ENCODE results near the gene CDH4. TPM values are rescaled to one million over a fixed set of nuclear protein-coding genes. Genes with fewer than 3 reads are reported as not detected.

The CDH4 gene
- total RNA-seq, 2 donors from 2014 or later, result 0.06 to 0.08 TPM

GRCh38 chr20:61818746-61819573, 566.9 kb downstream of the CDH4 start:
- intact Hi-C loops (cut with DNase I), result no loop called here
- ATAC-seq (no peak), DNase-seq (peak; percentile 14)

DNA sequence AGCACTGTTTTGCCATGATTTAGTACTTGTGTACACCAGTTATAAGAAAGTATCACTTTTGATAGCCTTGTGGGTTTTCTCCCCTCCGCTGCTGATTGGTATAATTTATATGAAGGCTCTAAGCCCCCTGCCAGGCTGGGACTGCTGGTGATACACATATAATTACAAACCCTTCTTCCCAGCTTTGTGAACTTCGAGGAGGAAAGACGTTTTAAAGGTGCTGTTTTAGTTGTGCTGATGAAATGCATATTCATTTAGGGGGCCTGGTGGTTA, 567.4 kb downstream of the CDH4 start:
- DNase-seq (no peak), ATAC-seq (no peak)
- intact Hi-C loops (cut with DNase I), result no loop called here

- intact Hi-C loops (cut with DNase I), result no loop called here
- ATAC-seq, result no peak
- DNase-seq, result peak; percentile 3
Measured at GRCh38 chr20:61819921-61820825, 568.1 kb downstream of the CDH4 start.

DNA sequence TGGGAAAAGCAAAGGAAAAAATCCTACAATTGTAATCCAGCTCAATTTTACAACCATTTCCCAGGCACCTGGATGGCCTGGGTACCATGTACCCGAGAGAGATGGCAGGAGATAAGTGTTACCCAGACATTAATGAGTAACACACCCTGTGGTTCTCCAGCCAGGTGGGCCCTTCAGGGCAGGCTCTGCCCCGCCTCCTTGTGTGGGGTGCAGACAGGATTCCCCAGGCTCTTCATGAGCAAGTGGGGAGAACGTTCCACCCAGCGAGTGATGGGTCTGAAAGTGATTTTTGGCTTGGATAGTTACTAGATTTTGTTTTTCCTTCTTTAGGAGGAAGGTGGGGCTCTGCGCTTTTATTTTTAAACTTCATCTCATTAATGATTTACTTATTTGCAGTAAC, 569.7 kb downstream of the CDH4 start:
- DNase-seq (no peak), ATAC-seq (no peak)
- intact Hi-C loops (cut with DNase I), result no loop called here

DNA sequence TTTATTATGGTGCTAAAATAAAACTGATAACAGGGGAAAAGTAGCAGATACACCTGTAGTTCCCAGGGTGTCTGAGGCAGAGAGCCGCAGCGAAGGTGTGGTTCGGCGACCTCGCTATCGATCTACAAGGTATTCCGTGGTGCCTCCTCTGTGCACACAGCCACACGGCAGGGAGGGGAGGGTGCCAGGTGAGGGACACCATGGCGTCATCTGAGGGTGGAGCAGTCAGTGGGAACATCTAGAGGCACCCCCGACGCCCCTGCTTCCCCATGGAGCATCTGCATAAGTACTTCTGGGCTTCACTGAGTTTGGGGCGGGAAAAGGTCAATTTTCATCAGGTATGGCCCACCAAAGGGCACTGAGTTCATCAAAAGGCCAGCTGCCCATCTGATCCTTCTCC, 570.3 kb downstream of the CDH4 start:
- DNase-seq, result peak; percentile 7
- no peak for ATAC-seq
- intact Hi-C loops (cut with DNase I), result no loop called here

GRCh38 chr20:61823242-61823641, 571.2 kb downstream of the CDH4 start:
- intact Hi-C loops (cut with DNase I), result no loop called here
- ATAC-seq (no peak), DNase-seq (no peak)

- no peak for ATAC-seq
- no peak for DNase-seq
- intact Hi-C loops (cut with DNase I), result no loop called here
Measured at GRCh38 chr20:61828891-61829290, 576.8 kb downstream of the CDH4 start.

GRCh38 chr20:61829526-61829925, 577.5 kb downstream of the CDH4 start:
- DNase-seq (peak; percentile 10), ATAC-seq (no peak)
- intact Hi-C loops (cut with DNase I), result no loop called here

DNA sequence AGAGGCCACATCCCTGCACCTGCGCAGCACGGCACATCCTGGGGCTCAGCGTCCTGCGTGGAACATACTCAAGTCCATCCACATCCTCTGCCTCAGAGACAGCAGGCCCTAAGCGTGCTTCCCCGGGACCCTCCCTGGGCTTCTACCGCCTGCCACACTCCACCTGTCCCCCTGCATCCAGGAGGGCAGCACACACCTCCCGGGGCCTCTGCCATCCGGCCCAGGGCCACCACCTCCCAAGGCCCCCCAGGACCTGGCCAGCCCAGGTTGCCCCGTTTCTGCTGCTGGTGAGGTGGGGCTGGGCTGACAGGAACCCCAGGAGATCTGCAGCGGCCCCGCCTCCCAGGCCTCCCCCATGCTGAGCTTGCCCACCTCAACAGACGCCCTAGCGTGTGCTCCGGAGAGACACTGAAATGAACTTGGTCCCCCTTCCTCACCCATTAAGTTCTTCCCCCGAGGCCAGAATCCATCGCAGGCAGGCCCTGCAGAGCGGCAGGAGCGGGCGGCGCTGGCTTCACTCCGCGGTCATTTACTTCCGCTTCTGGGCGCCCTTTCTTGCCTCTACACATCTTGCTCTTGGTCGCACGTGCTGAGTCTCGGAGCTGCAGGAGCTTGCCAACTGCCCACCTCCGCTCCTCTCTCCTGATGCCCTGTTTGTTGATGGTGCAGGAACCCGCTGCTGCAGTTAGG, 578.3 kb downstream of the CDH4 start:
- intact Hi-C loops (cut with DNase I), result no loop called here
- ATAC-seq, result no peak
- DNase-seq, result no peak

- DNase-seq, result peak; percentile 5
- intact Hi-C loops (cut with DNase I), result no loop called here
- no peak for ATAC-seq
Measured at GRCh38 chr20:61830991-61831390, 578.9 kb downstream of the CDH4 start.

GRCh38 chr20:61832181-61832580, 580.1 kb downstream of the CDH4 start:
- no peak for DNase-seq
- intact Hi-C loops (cut with DNase I), result no loop called here

GRCh38 chr20:61833807-61834610, 581.9 kb downstream of the CDH4 start:
- intact Hi-C loops (cut with DNase I), result no loop called here
- DNase-seq (peak; percentile 6), ATAC-seq (no peak)

More at GRCh38 chr20:61832181-61832580, 580.1 kb downstream of the CDH4 start:
- ATAC-seq, result no peak

- ATAC-seq, result no peak
- no peak for DNase-seq
- intact Hi-C loops (cut with DNase I), result no loop called here
Measured at GRCh38 chr20:61835301-61835700, 583.2 kb downstream of the CDH4 start.

GRCh38 chr20:61835791-61836350, 583.8 kb downstream of the CDH4 start:
- intact Hi-C loops (cut with DNase I), result no loop called here
- ATAC-seq (no peak), DNase-seq (no peak)

DNA sequence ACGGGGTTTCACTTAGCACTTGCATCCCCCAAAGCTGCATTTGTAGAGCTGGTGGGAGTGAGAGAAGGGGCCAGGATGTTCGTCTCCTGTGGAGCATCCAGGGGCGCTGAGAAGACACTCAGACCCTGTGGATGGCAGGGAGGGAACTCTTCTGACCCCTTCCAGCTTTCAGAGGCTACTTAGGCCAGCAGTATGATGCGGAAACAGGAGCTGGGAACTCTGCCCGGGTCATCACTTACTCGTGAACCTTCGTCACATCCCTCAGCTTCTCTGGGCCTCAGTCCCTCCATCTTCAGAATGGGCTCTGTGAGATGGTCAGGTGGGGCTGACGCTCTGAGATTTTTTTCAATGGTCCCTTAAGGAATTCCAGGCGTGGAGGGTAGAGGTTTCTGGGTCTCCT, 585.1 kb downstream of the CDH4 start:
- DNase-seq, result no peak
- no peak for ATAC-seq
- intact Hi-C loops (cut with DNase I), result no loop called here

DNA sequence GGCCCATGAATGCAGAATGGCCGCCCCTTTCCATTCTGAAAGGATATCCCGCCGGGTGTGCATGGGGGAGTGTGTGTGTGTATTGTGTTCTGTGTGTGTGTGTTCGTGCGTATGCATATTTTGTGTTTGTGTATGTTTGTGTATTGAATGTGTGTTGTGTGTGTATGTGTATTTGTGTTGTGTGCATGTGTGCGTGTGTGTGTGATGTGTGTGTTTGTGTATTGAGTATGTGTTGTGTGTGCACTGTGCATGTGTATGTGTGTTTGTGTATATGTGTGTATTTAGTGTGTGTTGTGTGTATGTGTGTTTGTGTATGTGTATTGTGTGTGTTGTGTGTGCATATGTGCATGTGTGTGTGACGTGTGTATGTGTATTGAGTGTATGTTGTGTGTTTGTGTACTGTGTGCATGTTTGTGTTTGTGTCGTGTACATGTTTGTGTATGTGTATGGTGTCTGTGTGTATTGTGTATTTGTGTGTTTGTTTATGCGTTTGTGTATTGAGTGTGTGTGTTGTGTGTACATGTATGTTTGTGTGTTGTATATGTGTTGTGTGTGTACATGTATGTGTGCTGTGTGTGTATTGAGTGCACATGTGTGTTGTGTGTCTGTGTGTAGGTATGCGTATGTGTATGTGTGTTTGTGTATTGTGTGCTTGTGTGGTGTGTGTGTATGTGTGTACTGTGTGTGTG, 587.3 kb downstream of the CDH4 start:
- intact Hi-C loops (cut with DNase I), result no loop called here
- ATAC-seq, result no peak
- no peak for DNase-seq

DNA sequence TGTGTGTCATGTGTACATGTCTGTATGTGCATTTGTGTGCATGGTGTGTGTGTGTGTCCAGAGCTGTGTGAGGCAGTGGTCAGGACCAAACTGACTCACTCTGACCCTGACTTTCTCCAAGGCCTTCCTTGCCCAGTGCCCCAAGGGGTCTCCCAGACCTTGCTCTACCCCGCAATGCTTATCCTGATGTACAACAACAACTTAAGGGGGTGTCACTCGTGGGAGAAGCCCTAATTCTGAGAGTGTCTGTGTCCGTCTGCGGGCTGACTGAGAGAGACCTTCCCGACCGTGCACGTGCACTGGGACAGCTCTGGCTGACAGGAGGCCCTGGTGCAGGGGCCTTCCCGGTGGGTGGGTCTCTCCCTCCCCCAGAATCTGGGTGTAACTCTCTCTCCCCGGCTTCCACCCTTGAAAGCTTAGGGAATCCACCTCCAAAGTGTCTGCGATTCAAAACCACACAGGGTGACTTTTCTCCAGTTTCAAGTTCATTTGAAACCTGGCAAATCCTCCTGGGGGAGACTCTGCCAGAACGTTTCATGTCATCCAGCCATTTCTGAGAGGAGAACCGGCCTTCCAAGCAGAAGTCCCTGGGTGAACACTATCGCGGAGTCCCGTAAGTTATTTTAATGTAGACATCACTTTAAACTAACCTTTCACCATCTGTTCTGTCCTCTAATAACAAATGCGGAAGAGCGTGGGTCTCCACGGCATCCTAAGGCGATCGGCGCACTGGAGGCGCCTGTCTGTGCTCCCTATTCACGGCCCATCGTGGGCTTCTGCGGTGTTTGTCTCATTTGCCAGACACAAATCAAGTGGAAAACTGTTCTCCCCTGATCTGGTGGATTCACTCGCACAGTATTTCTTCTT, 588.1 kb downstream of the CDH4 start:
- intact Hi-C loops (cut with DNase I), result no loop called here
- peak in 1 of 2 donors; percentile 27 for ATAC-seq
- no peak for DNase-seq
